ENCODE results near the gene EMILIN1.

EMILIN1 gene

GRCh38 chr2:27054721-27055120 is 23.7 kb upstream of the EMILIN1 start:
- H3K4me3 ChIP-seq (ENCODE audit: low read depth, low read length) = no peak overlapping the region
- no peak for DNase-seq (ENCODE audit: low read depth)
- TF ChIP-seq CTCF (IDR thresholded peaks at IDR 0.05; ENCODE audit: control insufficient read depth, extremely low read depth, insufficient read depth) = no peak

- no peak for TF ChIP-seq CTCF (IDR thresholded peaks at IDR 0.05; ENCODE audit: control insufficient read depth, extremely low read depth, insufficient read depth)
- H3K4me3 ChIP-seq (ENCODE audit: low read depth, low read length) = no peak overlapping the region
- DNase-seq (ENCODE audit: low read depth) = no peak
Observed at GRCh38 chr2:27057184-27057583, 21.2 kb upstream of the EMILIN1 start.

- no peak for DNase-seq (ENCODE audit: low read depth)
- no peak overlapping the region for H3K4me3 ChIP-seq (ENCODE audit: low read depth, low read length)
- no peak for TF ChIP-seq CTCF (IDR thresholded peaks at IDR 0.05; ENCODE audit: control insufficient read depth, extremely low read depth, insufficient read depth)
Observed at GRCh38 chr2:27058210-27058609, 20.2 kb upstream of the EMILIN1 start.

GRCh38 chr2:27059141-27059820 is 19.1 kb upstream of the EMILIN1 start:
- no peak overlapping the region for H3K4me3 ChIP-seq (ENCODE audit: low read depth, low read length)
- no peak for DNase-seq (ENCODE audit: low read depth)
- no peak for TF ChIP-seq CTCF (IDR thresholded peaks at IDR 0.05; ENCODE audit: control insufficient read depth, extremely low read depth, insufficient read depth)

GRCh38 chr2:27060323-27060722 is 18.1 kb upstream of the EMILIN1 start:
- no peak for DNase-seq (ENCODE audit: low read depth)
- no peak for TF ChIP-seq CTCF (IDR thresholded peaks at IDR 0.05; ENCODE audit: control insufficient read depth, extremely low read depth, insufficient read depth)
- no peak overlapping the region for H3K4me3 ChIP-seq (ENCODE audit: low read depth, low read length)

GRCh38 chr2:27065128-27065527 is 13.3 kb upstream of the EMILIN1 start:
- no peak overlapping the region for H3K4me3 ChIP-seq (ENCODE audit: low read depth, low read length)
- no peak for TF ChIP-seq CTCF (IDR thresholded peaks at IDR 0.05; ENCODE audit: control insufficient read depth, extremely low read depth, insufficient read depth)
- DNase-seq (ENCODE audit: low read depth) = no peak

GRCh38 chr2:27067385-27067784 is 11.0 kb upstream of the EMILIN1 start:
- H3K4me3 ChIP-seq (ENCODE audit: low read depth, low read length) = no peak overlapping the region
- DNase-seq (ENCODE audit: low read depth) = no peak
- TF ChIP-seq CTCF (IDR thresholded peaks at IDR 0.05; ENCODE audit: control insufficient read depth, extremely low read depth, insufficient read depth) = no peak

Measured in LNCaP clone FGC (cell line).